Middle frontal gyrus (tissue), 1 donor: ENCODE results near the gene UGT1A3.

Experiments used
- DNase-seq: peaks from one replicate; pipeline ENCODE4 v3.0.0-alpha.2; 2015; ENCODE audit warnings: low spot score; ENCODE audit errors: extremely low spot score

Gene UGT1A3

GRCh38 chr2:233816334-233816733 lies 87.5 kb downstream of the UGT1A3 start:
- DNase-seq = no peak

DNA sequence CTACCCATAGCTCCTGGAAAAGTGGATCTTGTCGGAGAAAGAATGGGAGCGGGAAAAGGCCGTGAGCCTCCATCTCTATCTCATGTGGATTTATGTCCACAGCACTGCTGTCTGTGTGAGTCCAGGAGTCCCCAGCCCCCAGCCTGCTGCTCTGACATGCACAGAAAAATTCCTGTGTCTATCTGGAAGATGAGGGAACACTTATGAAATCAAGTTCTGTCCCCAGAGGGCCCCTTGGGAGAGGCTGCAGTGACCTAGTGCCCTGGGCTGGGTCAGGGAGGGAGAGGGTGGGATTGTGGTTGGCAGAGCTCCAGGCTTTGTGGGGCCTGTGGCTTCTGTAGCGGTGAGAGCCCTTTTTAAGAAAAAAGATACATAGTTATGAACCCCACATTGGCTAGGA lies 87.9 kb downstream of the UGT1A3 start:
- no peak for DNase-seq

GRCh38 chr2:233817361-233817911 lies 88.6 kb downstream of the UGT1A3 start:
- no peak for DNase-seq

GRCh38 chr2:233817995-233818638 lies 89.3 kb downstream of the UGT1A3 start:
- no peak for DNase-seq

GRCh38 chr2:233818639-233819621 lies 90.1 kb downstream of the UGT1A3 start:
- DNase-seq = no peak

- no peak for DNase-seq
Observed at GRCh38 chr2:233819884-233820773, 91.3 kb downstream of the UGT1A3 start.

- no peak for DNase-seq
Observed at GRCh38 chr2:233820774-233821105, 91.9 kb downstream of the UGT1A3 start.

DNA sequence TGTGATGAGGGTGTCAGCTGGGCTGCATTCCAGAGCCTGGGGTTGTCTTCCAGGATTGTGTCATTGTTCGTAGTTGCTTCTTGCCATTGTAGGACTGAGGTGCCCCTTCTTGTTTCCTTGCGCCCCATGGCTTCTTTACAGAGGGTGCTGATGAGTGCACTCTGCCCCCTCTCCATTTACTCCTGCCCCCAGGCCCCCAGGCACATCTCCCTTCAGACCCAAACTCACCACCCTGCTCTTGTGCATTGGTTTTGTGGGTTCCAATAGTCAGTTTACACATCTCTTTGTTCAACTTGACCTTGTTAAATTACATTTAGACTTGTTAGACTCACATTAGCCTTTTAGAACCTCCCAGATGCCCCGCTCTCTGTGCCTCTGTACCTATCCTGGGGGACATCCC lies 92.4 kb downstream of the UGT1A3 start:
- no peak for DNase-seq

GRCh38 chr2:233821709-233822100 lies 92.9 kb downstream of the UGT1A3 start:
- DNase-seq = no peak

DNA sequence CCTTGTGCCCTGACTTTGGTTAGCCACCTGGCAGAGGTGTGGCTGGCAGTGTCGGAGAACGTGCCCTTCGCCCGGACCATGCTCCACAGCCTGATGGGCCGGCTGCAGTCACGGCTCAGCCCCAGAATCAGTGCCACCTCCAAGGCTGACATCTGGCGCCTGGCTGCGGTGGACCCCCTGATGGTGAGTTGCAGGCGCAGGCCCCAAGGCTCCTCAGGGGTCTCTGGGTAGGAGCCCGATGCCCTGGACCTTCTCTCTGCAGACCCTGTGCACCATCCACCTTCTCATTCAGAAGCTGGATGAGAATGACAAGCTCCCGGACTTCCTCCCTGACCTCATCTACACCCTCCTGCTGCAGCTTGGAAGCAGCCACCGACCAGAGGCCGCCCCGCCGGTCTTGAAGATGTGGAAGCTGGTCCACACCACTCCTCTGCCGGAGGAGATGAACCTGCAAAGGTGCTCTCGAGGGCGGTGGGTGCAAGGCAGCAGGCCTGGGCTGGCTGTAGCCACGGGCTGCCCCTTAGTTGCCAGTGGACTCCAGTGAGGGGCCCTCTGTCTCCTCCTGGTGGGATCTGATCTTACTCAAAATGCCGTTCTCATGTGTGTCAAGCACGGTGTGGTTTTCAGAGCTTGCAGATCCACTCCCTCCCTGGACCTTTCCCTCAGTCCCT lies 93.4 kb downstream of the UGT1A3 start:
- no peak for DNase-seq
